ENCODE measurements around the gene ONECUT1.

ONECUT1 gene

DNA sequence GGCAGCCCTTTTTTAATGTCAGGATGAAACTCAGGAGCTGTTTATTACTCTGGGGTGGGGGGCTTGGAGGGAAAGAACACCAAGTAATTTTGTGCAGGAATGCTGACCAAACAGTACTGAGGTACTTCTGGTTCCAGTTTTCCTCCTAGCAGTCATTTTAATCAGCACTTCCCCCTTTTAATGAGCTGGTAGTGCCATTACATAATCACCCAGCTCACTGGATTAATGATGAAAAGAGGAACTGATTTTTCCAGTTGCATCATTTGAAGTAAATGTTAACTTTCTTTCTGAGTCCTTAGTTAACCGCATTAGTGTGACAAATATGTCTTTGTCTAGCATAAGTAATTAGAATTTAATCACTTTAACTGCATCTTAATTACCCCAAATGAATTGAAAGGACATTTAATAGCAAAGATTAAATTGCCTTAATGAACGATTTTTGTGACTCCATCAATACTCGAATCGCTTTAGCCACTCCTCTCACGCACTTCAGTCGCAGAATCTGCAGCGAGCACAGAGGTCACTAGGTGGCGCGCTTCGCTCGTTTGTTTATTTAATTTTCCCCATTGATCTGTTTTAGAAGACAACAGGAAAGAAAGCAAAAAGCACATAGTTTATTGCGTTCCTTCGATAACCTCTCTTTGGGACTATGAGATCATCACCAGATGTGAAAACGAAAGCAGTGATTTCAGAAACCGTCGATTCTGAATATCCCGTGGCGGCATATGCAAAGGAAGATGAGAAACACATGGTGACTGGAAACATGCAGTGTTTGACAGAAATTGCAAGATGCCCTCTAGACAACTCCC lies 9.8 kb downstream of the ONECUT1 start:
- DNase-seq: peak; percentile 73

DNA sequence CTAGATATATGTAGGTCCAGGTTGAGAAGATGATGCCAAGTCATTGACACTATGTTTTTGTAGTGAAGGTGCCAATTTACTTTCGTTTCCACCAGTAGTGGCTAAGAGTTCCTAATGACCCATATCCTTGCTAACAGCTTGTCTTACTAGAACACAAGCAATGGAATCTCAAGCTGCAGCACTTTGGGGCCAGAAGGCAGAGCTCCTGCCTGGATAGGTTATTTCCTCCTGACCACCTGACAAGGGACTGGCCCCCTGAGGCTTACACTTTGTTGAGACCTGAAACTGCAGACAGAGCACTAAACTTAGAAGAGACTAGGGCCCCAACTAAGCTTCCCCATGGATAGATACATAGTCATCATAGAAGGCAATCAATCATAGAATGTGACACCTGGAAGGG lies 11.7 kb downstream of the ONECUT1 start:
- DNase-seq: no peak

DNA sequence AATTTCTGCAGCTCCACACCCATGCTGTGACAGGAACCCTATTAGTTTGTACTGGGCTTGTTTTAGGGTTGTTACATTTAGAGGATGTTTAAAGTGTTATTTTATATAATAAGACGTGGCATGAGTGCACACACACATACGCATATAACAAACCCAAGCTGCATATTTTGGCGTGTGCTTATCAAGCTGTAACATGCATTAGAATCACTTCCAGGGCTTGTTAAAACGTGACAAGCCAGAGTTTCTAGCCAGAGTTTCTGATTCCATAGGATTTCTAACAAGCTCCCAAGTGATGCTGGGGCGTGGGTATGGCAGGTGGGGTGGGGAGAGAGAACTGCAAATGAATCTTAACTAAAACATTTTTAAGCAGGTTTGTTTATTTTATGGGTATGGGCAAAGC lies 17.4 kb downstream of the ONECUT1 start:
- no peak for DNase-seq

DNA sequence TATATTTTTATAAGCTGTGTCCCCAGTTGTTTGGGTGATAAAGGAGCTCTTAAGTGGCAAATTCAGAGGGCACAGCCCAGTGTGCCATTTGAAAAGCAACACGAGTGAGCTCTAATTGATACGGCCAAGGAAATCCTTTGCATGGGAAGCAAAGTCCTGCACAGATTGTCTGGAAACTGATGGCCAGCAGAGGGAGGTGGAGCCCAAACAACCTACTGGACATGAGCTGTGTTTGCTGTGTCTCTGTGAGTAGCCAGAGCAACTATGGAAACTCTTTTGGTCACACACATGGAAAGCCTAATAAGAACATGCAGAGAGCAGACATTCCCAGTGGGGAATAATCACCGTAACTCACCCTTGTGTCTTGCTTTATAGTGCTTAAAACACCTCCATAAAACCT lies 24.4 kb downstream of the ONECUT1 start:
- no peak for DNase-seq

DNA sequence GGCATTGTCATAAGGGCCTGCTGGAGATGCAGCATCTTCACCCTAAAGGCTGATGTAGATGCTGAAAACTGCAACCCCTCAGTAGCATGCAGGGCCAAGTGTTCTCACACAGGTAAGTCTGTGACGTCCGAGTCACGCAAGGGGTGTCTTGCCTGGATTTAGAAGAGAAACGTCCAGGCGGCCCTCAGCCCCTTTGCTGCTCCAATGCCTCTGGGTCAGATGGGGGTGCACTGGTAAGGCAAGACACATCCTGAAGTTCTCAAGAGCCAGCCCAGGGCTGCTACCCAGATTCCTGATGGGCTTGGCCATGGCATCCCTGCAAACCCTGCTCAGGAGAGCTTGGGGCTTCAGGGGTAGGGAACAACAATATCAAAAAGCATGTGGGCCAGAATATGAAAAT lies 25.4 kb downstream of the ONECUT1 start:
- no peak for DNase-seq

DNA sequence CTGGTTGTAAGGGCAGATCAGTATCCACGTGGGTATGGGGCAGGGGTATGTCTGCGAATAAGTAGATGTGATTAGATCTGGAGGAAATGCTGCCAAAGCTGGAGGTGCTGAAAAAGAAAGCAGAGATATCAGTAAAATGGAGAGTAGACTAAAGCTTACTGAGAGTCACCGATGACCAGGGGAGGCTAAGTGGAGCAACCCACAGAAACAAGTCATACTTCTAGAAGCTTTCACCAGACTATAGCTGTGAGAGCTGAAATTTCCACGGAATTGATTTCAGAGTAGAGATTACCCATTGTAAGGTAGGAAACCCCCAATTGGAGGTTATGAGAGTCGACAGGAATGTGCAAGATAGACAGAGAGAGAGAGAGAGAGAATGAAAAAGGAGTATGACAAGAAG lies 27.5 kb downstream of the ONECUT1 start:
- DNase-seq: no peak

DNA sequence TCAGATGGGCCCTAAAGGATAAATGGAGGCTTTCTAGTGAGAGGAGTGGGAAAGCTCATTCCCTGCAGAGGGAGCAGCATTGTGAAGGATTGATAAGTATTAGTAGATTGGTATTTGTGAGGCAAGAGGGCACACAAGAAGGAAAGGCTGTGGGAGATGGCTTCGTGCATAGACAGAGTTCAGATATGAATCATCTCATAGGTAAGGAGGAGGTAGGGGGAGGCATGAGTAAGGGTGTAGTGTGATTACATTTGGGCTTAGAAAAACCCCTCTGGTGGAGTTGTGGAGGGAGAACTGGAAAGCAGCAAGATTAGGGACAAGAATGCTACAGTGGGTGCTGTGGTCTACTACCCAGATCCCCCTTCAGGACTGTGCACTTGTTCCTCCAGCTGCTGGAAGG lies 29.6 kb downstream of the ONECUT1 start:
- peak; percentile 23 for DNase-seq

DNA sequence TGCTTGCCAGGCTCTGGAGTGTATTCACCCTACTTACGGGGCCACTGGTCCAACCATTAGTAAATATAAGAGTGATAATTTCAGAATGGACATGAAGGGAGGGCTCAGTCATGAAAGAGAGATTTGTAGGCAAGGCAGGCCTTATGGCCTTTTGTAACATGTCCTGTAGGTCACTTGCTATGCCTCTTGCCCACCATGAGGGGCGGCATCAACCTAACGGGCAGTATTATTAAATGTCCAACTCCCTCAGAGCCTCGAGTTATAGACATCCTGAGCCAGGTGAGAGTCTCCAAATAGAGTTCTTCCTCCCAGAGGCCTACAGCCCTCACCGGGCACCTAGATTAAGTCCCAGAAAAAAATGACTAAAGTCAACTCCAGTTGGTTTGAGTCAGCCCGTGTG lies 30.2 kb downstream of the ONECUT1 start:
- no peak for DNase-seq

DNA sequence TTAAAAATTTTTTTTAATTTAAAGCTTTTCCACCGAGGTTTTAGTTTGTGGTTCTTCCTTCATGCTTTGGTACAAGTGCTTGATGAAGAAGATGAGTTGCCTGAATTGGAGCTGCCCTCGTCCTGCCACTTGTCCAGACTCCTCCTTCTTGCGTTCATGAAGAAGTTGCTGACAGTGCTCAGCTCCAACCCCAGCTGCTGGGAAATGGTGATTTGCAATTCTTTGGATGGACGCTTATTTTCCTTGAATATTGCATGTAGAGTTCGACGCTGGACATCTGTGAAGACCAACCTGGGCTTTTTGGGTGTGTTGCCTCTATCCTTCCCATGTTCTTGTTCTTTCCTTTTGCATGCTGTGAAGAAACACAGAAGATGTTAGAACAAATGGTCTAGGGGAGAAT lies 32.6 kb downstream of the ONECUT1 start:
- DNase-seq: no peak

DNA sequence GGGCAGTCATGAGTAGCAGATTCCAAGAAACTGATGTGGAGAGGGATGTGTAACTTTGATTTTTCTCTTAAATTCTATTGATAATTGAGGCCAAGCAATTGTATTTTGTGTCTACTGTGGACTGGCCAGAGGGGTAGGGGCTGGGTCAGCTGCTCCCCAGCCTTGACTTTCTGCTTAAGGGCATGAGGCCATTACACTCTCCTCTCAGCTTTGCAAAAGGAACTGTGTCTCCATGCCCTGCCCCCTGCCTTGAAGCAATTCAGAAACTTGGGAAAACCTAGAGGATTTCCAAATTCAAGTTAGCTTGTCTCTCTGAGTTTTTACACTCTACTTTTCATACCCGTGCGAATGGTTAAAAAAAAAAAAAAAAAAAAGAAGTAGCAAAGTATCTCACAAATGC lies 38.6 kb downstream of the ONECUT1 start:
- DNase-seq: no peak

DNA sequence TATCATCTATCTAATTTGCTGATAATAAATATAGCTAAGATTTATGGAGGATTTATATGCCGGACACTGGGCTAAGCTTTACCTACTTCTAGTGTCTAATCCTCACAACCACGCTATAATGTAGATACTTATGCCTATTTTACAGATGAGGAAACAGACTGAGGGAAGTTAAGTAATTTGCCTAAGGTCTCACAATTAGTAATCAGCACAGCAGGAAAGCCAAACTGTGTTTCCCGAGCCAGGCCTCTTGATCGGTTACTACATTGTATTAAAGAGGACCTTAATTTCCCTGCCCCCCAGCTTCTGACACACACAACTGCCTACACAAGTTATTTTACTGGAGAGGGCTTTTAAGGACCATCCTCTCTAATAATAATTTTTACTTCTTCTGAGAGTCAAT lies 40.9 kb downstream of the ONECUT1 start:
- DNase-seq: no peak

DNA sequence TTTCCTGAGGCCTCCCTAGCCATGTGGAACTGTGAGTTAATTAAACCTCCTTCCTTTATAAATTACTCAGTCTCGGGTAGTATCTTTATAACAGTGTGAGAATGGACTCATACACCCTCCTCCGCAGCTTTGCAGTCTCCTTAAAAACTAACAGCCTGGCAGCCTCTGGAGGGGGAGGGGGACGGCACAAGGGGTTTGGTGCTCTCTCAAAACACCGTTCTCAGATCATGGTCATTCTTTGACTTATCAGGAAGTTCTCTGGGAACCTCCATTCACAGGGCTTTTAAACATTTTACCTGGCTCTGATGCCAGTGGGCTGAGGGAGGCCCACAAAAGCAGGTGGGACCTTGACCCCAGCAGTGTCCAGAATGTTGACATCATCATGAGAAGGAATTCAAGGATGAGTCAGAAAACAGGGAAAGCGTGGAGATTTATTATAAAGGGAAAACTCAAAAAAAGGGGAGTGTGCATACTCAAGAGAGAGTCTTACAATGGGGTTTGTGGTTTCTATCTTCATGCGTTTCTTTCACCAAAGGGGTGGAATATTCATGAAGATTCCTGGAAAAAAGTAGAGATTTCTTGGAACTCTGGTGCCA lies 43.9 kb downstream of the ONECUT1 start:
- DNase-seq: no peak

DNA sequence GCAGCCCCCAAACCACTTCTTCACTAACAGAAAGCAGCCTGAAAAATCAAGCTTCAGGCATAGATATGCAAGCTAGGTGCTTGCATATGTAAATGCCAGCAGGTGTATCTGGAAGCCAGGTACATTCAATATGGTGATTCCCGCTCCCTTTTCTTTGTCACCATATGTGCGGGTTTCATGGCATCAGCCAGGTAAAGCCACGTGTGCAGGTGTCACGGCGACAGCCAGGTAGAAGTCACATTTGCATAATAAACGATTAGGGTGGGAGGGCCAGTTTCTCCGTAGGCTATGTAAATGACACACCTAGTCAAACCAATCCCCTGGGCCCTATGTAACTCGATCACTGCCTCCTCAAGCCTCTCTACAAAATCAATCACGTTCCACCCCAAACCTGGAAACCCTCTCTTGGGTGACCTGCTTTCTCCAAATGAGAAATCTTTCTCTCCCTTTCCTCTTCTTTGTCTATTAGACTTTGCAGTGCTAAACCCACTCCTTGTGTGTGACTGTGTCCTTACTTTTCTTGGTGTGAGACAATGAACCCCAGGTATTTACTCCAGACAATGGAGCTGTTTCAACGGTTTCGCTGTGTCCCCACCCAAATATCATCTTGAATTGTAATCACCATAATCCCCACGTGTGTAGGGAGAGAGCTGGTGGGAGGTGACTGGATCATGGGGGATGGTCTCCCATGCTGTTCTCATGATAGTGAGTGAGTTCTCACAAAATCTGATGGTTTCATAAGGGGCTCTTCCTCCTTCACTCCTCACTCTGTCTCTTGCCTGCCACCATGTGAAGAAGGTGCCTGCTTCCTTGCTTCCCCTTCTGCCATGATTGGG lies 44.6 kb downstream of the ONECUT1 start:
- DNase-seq: no peak

DNA sequence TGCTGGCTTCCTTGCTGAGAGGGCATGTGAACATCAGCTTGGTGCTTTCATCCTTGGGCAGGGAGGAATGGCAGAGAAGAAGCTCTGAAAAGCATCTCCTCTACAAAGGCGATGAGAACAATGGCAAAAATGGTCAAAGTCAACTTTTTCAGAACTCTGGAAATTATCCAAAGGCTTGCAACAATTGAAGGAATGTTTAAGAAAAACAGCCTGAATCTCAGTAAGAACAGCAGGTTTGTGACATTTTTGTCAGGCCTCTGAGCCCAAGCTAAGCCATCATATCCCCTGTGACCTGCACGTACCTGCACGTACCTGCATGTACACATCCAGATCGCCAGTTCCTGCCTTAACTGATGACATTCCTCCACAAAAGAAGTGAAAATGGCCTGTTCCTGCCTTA lies 51.8 kb downstream of the ONECUT1 start:
- DNase-seq: no peak

DNA sequence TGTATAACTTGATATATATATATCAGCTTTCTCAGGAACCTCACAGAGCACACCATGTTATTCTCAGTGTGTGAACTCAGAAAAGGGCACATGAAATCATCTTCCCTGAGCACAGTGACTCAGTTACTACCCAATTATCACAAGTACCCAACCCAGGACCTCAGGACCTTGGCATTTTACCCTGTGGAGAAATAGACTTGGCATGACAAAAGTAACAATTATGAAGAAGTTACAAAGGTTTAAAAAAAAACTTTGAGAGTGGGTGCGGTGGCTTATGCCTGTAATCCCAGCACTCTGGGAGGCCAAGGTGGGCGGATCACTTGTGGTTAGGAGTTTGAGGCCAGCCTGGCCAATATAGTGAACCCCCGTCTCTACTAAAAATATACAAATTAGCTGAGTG lies 52.4 kb downstream of the ONECUT1 start:
- DNase-seq: no peak

DNA sequence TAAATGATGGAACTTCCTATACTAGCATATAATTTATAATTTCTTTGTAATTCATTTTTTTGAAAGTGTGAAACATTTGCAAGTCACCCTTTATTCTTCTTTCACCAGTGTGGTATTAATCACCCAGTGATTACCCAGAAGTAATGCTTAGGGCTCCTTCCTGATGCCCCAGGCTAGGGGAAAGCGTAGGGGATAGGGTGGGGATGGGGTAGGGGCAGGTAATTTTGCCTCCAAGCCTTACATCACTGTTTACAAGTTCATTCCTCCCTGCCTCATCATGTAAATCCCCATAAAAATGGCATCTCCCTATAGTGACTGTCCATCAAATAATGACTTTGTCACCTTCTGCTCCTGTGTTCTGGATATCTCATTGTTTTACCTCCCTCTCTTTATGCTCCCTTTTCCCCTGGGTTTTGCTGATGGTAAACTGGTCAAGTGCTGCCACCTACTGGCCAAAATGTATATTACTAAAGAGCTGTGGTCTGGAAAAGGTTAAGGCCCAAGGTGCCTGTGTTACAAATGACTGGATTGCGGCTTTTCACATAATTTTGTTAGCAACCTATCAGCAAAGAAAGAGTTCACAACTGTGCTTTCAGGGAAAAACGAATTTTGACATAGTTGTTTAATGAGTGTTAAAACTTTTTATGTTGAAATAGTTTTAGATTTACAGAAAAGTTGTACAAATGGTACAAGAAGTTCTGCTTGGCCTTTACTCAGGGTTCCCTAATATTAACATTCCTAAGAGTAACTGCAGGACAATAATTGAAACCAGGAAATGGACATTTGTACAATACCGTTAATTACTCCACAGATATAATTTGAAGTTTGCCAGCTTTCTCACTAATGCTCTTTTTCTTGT lies 54.7 kb downstream of the ONECUT1 start:
- DNase-seq: peak; percentile 87

DNA sequence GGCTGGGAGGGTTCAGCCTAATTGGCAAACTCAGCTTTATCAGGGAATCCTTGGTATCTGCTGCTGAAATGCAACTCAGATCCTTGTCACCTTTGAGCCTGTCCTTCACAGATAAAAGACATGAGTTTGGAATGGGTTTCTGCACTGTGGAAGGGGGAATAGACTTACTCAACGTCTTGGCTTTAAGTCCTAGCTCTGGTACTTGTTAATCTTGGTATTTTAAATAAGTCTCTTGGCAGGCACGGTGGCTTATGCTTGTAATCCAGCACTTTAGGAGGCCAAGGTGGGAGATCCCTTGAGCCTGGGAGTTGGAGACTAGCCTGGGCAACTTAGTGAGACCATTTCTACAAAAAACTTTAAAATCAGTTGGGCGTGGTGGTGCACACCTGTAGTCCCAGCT lies 55.8 kb downstream of the ONECUT1 start:
- no peak for DNase-seq

DNA sequence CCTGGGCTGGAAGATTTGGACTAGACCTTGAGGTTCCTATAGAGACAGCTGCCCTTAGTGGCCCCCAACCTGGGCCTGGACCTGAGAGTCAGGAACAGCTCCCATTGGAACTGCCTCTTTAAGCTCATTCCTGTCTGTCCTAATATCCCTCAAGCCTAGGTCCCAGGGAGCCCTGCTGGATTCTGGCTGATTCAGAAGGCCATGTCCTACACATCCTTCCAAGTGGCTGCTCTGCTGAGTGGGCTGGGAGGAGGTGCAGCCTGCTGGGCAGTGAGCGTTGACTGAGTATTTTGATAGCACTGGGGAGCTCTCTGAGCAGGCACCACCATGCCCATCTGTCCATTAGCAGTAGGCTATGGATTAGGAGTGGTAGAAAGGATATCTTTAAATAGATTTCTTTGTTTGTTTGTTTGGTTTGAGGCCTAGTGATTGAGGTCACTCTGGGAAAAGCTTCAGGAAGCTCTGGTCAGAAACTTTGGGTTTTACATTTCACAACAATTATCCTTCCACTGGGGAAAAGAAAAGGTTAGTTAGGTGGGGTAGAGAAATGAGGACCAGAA lies 56.4 kb downstream of the ONECUT1 start:
- no peak for DNase-seq

DNA sequence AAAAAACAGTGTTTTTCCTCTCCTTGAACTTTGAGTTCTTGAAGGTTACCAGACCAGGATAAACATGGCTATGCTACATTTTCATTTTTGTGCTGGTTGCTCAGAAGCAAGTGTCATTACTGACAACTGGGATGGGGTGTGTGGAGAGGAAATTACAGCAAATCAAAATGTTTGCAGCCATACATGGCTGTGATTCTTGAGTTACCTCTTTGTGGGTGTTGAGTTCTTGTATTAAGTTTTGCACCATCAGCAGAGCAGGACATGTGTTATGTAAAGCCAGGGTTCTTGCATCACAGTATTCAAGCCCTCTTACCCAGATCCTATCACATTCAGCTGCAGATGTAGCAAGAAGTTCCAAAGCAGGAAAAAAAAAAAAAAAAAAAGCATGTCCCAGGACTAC lies 57.0 kb downstream of the ONECUT1 start:
- DNase-seq: no peak

DNA sequence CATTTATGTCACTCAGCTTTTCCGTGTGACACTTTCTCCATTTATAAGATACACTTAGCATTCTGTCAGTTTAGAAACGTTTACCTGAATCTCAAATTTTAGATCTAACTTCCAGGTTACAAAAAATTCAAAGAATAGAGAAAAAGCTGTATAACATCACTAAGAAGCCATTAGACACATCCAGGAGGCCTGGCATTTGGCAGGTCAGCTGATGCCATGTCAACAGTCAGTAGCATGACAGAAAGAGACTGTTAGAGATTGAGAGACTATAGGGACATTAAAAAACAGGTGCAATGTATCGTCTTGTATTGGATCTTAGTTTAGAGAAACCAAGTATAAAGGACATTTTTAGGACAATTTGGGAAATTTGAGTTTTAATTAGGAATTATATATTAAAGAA lies 57.6 kb downstream of the ONECUT1 start:
- no peak for DNase-seq

DNA sequence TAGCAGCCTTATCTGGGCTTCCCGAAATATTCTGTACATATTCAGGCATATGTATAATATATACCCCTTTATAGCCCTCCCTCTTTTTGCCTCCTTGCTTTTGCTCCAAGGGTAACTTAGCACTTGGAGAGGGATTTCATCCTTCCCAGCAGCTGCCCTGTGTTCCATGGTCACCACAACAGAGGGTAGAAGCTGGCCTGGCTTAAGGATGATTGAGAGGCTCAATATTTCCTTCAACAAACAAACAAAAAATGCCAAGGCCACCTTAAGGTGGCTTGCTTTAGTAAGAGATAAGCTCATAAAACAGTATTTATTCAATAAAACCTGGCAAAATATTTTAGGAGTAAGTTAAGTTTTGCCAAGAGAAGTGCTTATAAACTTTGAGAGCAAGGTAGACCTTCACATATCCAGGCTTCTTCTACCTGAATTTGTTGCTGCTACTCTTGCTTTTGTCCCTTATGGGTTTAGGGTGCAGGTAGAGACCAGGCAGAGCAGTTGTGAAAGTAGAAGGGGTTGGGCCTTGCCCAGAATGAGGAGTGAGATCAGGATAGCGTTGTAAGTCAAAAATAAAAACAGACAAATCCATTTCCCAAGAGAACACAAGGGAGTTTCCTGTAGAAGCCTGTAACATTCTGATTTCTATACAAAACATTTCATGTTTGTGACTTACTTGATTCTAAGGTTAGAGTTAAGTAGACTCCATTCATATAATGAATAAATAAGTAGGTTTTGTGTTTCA lies 58.2 kb downstream of the ONECUT1 start:
- DNase-seq: no peak

DNA sequence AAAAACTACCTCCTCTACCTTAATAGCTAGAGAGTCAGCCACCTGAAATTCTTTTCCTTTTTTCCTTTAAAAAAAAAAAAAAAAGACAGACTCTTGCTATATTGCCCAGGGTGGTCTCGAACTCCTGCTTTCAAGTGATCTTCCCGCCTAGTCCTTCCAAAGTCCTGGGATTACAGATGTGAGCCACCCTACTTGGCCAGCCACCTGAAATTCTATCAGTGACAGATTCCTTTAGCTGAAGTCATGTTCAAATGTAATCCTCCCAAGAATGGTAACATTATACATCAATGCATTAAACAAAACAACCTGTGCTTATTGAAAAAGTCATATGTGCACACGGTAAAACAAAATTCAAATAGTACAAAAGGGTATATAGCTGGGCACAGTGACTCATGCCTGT lies 59.1 kb downstream of the ONECUT1 start:
- no peak for DNase-seq
